Upper lobe of left lung (tissue), 6 donors: ENCODE measurements around the gene DTNA. TPM values are rescaled to one million over a fixed set of nuclear protein-coding genes. Genes with fewer than 3 reads are reported as not detected.

Experiments
- ATAC-seq, 2 donors: fragments of 200-7000 bp; cut with Tn5 transposase; one replicate each; pipeline ENCODE4 v1.9.1; 2022; ENCODE audit warnings: mild to moderate bottlenecking in 2 of 2, moderate library complexity in 2 of 2; ENCODE audit not compliant: low FRiP score in 2 of 2
- DNase-seq, 2 donors: peaks; one replicate each; pipeline ENCODE4 v3.0.0-alpha.2; 2019 to 2020
- H3K27ac ChIP-seq, 4 donors: fragments of 200-600 bp; sonication (generic); one replicate each; pipeline ENCODE4 v1.5.1; 2016 to 2019
- H3K27me3 ChIP-seq, 4 donors: fragments of 200-600 bp; sonication (generic); one replicate each; pipeline ENCODE4 v1.5.1; 2017 to 2019
- H3K36me3 ChIP-seq, 4 donors: fragments of 200-600 bp; sonication (generic); one replicate each; pipeline ENCODE4 v1.5.1; 2016 to 2019
- H3K4me1 ChIP-seq, 4 donors: fragments of 200-600 bp; sonication (generic); one replicate each; pipeline ENCODE4 v1.5.1; 2018 to 2019
- H3K4me3 ChIP-seq, 4 donors: fragments of 200-600 bp; sonication (generic); one replicate each; pipeline ENCODE4 v1.5.1; 2017 to 2019; ENCODE audit warnings: mild to moderate bottlenecking in 2 of 4, moderate library complexity in 1 of 4
- H3K9me3 ChIP-seq, 4 donors: fragments of 200-600 bp; sonication (generic); one replicate each; pipeline ENCODE4 v1.5.1; 2018 to 2019
- CTCF ChIP-seq, 6 experiments: fragments of 450-650 bp in 4 of 6; fragments of 200-600 bp in 2 of 6; sonication (generic) in 2 of 6; IDR thresholded peaks; one replicate each; pipeline ENCODE4 v1.5.1; 2016 to 2019; ENCODE audit warnings: antibody characterized with exemption in 6 of 6
- EP300 ChIP-seq, 4 donors: sonication (generic); formaldehyde crosslinking; IDR thresholded peaks; one replicate each; pipeline ENCODE4 v1.5.1; 2017; ENCODE audit warnings: antibody characterized with exemption in 4 of 4, control low read depth in 2 of 4
- POLR2A ChIP-seq, 4 donors: fragments of 450-650 bp; IDR thresholded peaks; one replicate each; pipeline ENCODE4 v1.5.1; 2016 to 2017; ENCODE audit warnings: antibody characterized with exemption in 4 of 4, mild to moderate bottlenecking in 2 of 4
- POLR2AphosphoS5 ChIP-seq, 2 donors: sonication (generic); formaldehyde crosslinking; IDR thresholded peaks; one replicate each; pipeline ENCODE4 v1.5.1; 2017; ENCODE audit warnings: antibody characterized with exemption in 2 of 2
- WGBS, 2 donors: methylation state at CpG; one replicate each; pipeline ENCODE4 v1.1.5; 2017 to 2018; 5-methylcytosine and 5-hydroxymethylcytosine counted together
- total RNA-seq, 6 donors: library from RNA; depleted of rRNA in 4 of 6; stranded (reverse); fragments of >200 nt in 4 of 6; gene quantifications; one replicate each; pipeline versions ENCODE4 v1.1.0 to v1.2.1, GENCODE V29; 2016 to 2021
- donor health status: DM: no; HTN: no; CAD: no; lungs with moderate emphysema.
- donor health status: DM: no; HTN: yes; CAD: no; lungs with severe emphysema.

The DTNA gene
- total RNA-seq, 6 donors from 2014 or later, result 7.2 to 25.1 (median 16.7) TPM

DNA sequence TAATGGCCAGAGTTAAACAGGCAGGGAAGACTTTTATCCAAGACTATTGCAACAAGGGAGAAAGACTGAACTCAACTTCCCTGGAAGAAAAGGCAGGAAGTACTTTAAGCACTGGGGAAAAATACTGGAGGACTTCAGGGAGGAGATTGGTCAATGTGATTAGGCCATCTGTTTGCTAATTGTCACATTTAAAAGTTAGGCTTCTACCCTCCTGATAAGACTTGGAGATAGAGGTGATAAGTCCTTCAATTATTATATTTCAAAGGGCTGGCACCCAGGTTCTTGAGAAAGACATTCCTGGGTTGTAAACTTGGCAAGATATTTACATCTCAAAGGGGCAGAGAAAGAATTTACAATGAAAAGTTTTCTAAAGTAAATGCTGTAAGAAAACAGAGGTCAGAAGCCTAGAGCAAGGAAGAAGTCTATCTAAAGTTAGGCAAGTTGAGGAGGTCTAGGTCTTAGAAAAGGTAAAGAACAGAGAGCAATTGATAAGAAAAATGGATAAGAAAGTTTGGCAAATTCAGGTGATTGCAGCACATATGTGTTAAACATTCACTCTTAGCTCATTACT, 48.4 kb downstream of the DTNA start:
- Histone ChIP-seq H3K36me3 (no peaks in the 10 kb centered on the region), H3K4me1 (no peaks in the 10 kb centered on the region), H3K27ac (no peak overlapping the region), H3K4me3 (no peak overlapping the region), H3K9me3 (no peaks in the 10 kb centered on the region), H3K27me3 (no peaks in the 10 kb centered on the region)
- no peak for DNase-seq
- TF ChIP-seq POLR2AphosphoS5 (IDR thresholded peaks at IDR 0.05) (no peak), CTCF (IDR thresholded peaks at IDR 0.05) (no peak), EP300 (IDR thresholded peaks at IDR 0.05) (no peak), POLR2A (IDR thresholded peaks at IDR 0.05) (no peak)
- ATAC-seq, result no peak

- WGBS, 2 donors, result 57 to 60% methylated on average over 4 of the region's 4 CpGs
- H3K4me1 ChIP-seq, result no peaks in the 10 kb centered on the region
- no peaks in the 10 kb centered on the region for H3K27me3 ChIP-seq
- no peaks in the 10 kb centered on the region for H3K36me3 ChIP-seq
- DNase-seq, result no peak
- no peak overlapping the region for H3K27ac ChIP-seq
- H3K9me3 ChIP-seq, result no peaks in the 10 kb centered on the region
- no peak for ATAC-seq
- TF ChIP-seq CTCF (IDR thresholded peaks at IDR 0.05) (no peak), POLR2A (IDR thresholded peaks at IDR 0.05) (no peak), EP300 (IDR thresholded peaks at IDR 0.05) (no peak), POLR2AphosphoS5 (IDR thresholded peaks at IDR 0.05) (no peak)
- H3K4me3 ChIP-seq, result no peak overlapping the region
Measured at GRCh38 chr18:34760444-34760843, 50.3 kb downstream of the DTNA start.

DNA sequence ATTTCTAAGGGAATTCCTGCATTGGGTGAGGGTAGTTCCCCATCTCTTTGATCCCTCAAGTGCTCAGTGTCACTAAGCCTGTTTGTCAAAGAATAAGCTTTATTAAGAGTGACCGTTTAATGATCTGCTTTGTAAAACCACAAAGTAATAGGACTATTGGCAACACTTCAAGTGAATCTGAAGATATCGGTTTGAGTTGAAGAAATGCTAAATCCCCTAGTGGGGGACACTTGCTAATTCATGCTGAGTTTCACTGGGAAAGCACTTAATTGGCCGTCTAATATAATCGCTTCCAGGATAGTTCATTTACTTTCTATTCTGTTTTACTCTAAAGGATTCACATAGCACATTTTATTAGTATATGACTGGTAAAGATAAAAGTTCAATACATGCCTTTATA, 54.4 kb downstream of the DTNA start:
- Histone ChIP-seq H3K27me3 (no peaks in the 10 kb centered on the region), H3K4me1 (no peaks in the 10 kb centered on the region), H3K9me3 (no peaks in the 10 kb centered on the region), H3K36me3 (no peaks in the 10 kb centered on the region), H3K4me3 (no peak overlapping the region), H3K27ac (no peak overlapping the region)
- 69 to 73% methylated on average over 4 of the region's 4 CpGs for WGBS, 2 donors
- no peak for TF ChIP-seq POLR2AphosphoS5 (IDR thresholded peaks at IDR 0.05)
- TF ChIP-seq CTCF (IDR thresholded peaks at IDR 0.05), result no peak
- TF ChIP-seq EP300 (IDR thresholded peaks at IDR 0.05), result no peak
- TF ChIP-seq POLR2A (IDR thresholded peaks at IDR 0.05), result no peak
- ATAC-seq (no peak), DNase-seq (no peak)

DNA sequence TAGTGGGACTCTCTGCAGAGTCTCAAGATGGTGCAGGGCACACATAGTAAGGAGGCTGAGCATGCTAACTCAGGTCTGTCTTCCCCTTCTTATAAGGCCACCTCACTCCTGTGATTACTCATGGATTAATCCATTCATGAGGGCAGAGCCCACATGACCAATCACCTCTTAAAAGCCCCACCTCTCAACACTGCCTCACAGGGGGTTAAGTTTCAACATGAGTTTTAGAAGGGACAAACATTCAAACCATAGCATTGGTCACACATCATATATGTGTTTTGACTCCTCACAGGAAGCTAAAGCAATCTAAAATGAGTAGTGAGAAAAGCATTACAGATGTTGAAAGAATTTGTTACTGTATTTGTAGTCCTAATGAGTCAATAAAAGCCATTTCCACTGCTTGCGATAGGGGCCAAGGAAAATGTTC, 57.5 kb downstream of the DTNA start:
- DNase-seq (no peak), ATAC-seq (peak in 1 of 2 donors; percentile 40)
- 61 to 70% methylated on average over 1 of the region's 1 CpG for WGBS, 2 donors
- H3K27ac ChIP-seq, result no peak overlapping the region
- no peaks in the 10 kb centered on the region for H3K9me3 ChIP-seq
- H3K36me3 ChIP-seq, result no peaks in the 10 kb centered on the region
- H3K4me1 ChIP-seq, result no peaks in the 10 kb centered on the region
- TF ChIP-seq EP300 (IDR thresholded peaks at IDR 0.05) (no peak), POLR2AphosphoS5 (IDR thresholded peaks at IDR 0.05) (no peak), POLR2A (IDR thresholded peaks at IDR 0.05) (no peak), CTCF (IDR thresholded peaks at IDR 0.05) (no peak)
- H3K27me3 ChIP-seq, result no peaks in the 10 kb centered on the region
- H3K4me3 ChIP-seq, result no peak overlapping the region

DNA sequence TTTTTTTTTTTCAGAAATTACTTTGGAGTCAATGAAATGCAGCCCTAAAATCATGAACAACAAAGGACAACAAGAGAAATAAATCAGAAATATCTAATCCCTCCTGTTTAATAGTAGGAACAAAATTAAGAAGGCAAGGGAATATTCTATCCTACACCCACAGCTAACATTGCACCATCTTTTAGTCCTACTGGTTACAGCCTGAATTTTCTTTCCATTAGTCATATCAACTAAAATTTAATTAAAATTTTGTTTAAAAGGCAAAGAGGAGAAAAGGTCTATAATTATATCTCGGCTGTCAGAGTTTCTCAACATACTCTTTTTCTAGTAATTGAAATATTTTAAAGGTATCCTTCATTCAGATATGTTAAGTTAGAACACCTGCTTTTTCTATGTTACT, 61.9 kb downstream of the DTNA start:
- H3K4me1 ChIP-seq, result peaks cover 0 to 6% (median 5%) of the 10 kb centered on the region in 4 donors
- H3K27ac ChIP-seq, result no peak overlapping the region
- no peak for ATAC-seq
- no peaks in the 10 kb centered on the region for H3K9me3 ChIP-seq
- H3K4me3 ChIP-seq, result no peak overlapping the region
- no peak for TF ChIP-seq CTCF (IDR thresholded peaks at IDR 0.05)
- no peak for TF ChIP-seq EP300 (IDR thresholded peaks at IDR 0.05)
- TF ChIP-seq POLR2A (IDR thresholded peaks at IDR 0.05), result no peak
- TF ChIP-seq POLR2AphosphoS5 (IDR thresholded peaks at IDR 0.05), result no peak
- 79 to 86% methylated on average over 1 of the region's 1 CpG for WGBS, 2 donors
- no peak for DNase-seq
- no peaks in the 10 kb centered on the region for H3K36me3 ChIP-seq
- H3K27me3 ChIP-seq, result no peaks in the 10 kb centered on the region
